ENCODE data around the gene ATP8B1.

Gene ATP8B1

DNA sequence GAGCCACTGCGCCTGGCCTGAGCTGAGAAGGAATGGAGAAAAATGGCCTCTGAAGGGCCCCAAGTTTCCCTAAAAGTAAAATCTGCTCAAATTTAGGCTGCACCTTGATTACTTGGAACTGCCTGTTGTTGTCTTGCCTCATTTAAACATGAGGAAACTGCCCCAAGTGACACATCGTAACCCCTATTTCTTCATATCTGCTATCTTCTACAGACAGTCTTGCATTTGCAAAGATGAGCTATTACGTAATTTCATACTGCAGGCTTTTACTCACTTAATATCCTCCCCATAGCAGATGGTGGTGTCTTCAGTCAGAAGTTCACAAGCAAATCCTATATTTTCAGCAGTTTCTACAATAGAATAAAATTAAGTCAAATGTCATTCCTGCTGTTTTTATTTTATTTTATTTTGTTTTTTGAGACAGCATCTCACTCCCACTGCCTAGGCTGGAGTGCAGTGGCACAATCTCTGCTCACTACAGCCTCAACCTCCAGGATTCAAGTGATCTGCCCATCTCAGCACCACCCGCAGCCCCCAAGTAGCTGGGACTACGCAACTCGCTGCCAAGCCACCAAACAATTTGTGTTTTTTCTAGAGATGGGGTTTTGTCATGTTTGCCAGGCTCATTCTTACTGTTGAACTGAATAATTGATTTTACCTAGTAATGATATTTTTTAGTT is 136.2 kb downstream of the ATP8B1 start:
- TF ChIP-seq, protein P1, sequence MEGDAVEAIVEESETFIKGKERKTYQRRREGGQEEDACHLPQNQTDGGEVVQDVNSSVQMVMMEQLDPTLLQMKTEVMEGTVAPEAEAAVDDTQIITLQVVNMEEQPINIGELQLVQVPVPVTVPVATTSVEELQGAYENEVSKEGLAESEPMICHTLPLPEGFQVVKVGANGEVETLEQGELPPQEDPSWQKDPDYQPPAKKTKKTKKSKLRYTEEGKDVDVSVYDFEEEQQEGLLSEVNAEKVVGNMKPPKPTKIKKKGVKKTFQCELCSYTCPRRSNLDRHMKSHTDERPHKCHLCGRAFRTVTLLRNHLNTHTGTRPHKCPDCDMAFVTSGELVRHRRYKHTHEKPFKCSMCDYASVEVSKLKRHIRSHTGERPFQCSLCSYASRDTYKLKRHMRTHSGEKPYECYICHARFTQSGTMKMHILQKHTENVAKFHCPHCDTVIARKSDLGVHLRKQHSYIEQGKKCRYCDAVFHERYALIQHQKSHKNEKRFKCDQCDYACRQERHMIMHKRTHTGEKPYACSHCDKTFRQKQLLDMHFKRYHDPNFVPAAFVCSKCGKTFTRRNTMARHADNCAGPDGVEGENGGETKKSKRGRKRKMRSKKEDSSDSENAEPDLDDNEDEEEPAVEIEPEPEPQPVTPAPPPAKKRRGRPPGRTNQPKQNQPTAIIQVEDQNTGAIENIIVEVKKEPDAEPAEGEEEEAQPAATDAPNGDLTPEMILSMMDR (IDR thresholded peaks at IDR 0.05; ENCODE audit: low read depth, low read length, missing control alignments) = no peak
- no peak overlapping the region for H3K4me3 ChIP-seq (ENCODE audit: low read depth, low read length)
- no peak for DNase-seq (ENCODE audit: low read depth)
- in situ Hi-C loops (cut with HindIII; ENCODE audit: low sequenced_read_pairs) = no loop called here

DNA sequence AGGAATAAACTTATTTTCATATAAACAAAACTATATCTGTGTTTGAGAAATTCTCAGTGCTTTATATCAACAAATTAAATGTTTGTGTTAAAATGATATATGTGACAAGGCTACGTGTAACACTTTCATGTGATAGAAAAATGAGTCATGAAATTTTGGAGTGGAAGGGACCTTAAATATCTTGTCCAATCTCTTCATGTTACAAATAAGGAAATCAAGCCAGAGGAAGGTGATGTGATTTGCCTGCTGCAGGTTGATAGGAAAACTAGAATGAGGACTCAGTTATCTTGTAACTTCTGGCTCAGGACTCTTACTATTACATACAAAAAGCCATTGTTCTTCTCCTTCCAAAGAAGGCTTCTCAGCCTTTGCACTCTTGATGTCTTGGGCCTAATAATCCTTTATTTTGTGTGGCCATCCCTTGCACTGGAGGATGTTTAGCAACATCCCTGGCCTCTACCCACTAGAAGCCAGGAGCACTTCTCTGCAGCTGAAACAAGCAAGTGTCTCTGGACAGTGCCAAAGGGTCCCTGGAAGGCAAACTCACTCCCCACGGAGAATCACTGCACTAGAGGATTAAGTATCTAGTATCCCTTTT is 138.4 kb downstream of the ATP8B1 start:
- TF ChIP-seq, protein P1 (IDR thresholded peaks at IDR 0.05; ENCODE audit: low read depth, low read length, missing control alignments) = no peak
- H3K4me3 ChIP-seq (ENCODE audit: low read depth, low read length) = no peak overlapping the region
- in situ Hi-C loops (cut with HindIII; ENCODE audit: low sequenced_read_pairs) = no loop called here
- DNase-seq (ENCODE audit: low read depth) = no peak

DNA sequence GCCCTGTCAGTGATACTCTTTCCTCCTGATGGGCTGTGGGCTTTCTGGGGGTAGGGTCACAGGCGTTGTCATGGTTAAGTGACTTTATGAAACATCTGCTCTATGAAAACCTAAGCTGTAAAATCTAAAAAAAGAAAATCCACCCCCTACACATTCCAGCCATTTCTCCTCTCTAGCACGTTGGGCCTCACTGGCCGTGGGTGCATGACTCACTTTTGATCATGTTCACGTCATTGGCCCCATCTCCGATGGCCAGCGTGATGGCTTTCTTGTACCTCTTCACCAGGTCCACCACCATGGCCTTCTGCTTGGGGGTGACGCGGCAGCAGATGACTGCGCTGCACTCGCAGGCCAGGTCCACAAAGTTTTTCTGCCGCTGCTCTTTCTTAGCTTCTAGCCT is 142.2 kb downstream of the ATP8B1 start:
- TF ChIP-seq, protein P1 (IDR thresholded peaks at IDR 0.05; ENCODE audit: low read depth, low read length, missing control alignments) = no peak
- DNase-seq (ENCODE audit: low read depth) = no peak
- in situ Hi-C loops (cut with HindIII; ENCODE audit: low sequenced_read_pairs) = no loop called here
- H3K4me3 ChIP-seq (ENCODE audit: low read depth, low read length) = no peak overlapping the region

DNA sequence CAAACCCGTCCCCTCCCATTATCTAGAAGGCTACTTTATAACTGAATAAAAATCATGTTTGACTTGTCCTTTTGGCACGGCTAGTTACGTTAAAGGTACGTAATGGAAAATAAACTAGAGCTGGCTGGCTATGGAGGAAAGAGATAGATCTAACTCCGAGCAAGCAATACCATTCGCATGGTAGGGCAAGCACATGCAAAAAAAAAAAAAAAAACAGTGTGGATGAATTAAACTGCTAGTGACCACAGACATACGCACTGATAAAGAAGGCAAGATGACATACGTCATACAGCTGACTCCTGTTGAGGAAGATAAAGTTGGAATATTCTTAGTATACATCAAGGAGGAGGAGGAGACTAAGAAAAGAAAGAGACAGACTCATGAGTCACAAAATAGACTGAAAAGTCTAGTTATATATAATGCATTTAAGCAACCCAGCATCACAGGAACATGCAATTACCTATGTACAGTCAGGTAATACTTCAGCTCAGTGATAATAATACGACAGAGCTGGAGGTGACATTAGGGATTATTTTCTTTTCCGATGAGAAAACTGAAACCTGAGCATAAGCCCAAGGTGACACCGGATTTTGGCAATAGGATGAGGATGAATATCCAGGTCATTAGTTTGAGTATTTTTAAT is 143.5 kb downstream of the ATP8B1 start:
- TF ChIP-seq, protein P1 (IDR thresholded peaks at IDR 0.05; ENCODE audit: low read depth, low read length, missing control alignments) = no peak
- in situ Hi-C loops (cut with HindIII; ENCODE audit: low sequenced_read_pairs) = no loop called here
- H3K4me3 ChIP-seq (ENCODE audit: low read depth, low read length) = no peak overlapping the region
- no peak for DNase-seq (ENCODE audit: low read depth)

DNA sequence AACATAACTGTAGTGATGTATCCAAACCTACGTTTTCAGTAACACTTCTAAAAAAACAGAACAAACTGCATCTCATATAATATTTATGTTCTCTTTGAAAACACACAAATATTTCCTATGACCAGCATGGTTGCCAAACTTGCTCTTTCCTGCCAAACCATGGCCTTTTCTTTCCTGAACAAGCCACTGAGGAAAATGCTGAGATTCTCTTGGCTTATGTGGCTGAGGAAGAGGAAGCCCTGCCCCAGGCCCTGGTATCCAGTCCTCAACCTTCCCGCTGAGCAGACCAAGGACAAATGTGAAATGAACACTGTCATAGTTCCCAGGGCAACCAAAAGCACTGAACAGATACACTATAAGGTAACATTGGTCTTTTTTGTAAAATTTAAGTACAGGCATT is 145.6 kb downstream of the ATP8B1 start:
- in situ Hi-C loops (cut with HindIII; ENCODE audit: low sequenced_read_pairs) = no loop called here
- TF ChIP-seq, protein P1 (IDR thresholded peaks at IDR 0.05; ENCODE audit: low read depth, low read length, missing control alignments) = no peak
- H3K4me3 ChIP-seq (ENCODE audit: low read depth, low read length) = no peak overlapping the region
- DNase-seq (ENCODE audit: low read depth) = no peak

DNA sequence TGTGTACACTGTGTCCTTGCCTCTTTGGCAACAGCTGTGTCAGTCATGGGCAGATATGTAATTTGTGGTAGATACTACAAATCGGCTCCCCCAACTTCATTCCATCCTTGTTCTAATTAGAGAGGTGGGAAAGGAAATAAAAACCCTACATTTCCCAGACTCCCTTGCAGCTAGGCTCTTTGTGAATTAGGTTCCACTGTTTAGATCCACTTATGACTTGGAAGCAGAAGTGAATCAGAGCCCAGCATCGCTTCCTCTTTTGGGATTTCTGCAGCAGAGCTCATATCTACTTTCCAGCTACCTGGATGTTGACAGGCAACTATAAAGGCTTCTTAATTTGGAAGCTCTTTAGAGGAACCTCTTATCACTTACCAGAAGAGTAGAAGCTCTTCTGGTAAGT is 147.4 kb downstream of the ATP8B1 start:
- no peak overlapping the region for H3K4me3 ChIP-seq (ENCODE audit: low read depth, low read length)
- in situ Hi-C loops (cut with HindIII; ENCODE audit: low sequenced_read_pairs) = no loop called here
- TF ChIP-seq, protein P1 (IDR thresholded peaks at IDR 0.05; ENCODE audit: low read depth, low read length, missing control alignments) = no peak
- DNase-seq (ENCODE audit: low read depth) = no peak
